Right lung (tissue), 10 donors: ENCODE results near the gene FBXL19. TPM values are rescaled to one million over a fixed set of nuclear protein-coding genes. Genes with fewer than 3 reads are reported as not detected.
"Not testable (repeated sequence)": the region's sequence is repeated elsewhere in the genome, so short reads cannot be mapped to it uniquely, and the experiment has no call there.

Experiments
- DNase-seq, 2 donors: peaks; one replicate each; pipeline ENCODE4 v3.0.0-alpha.2; 2013
- long read RNA-seq, 8 donors: transcript quantifications; one replicate each; lab custom pipeline, GENCODE V29; 2026
- polyA plus RNA-seq, 5 donors: library from polyadenylated mRNA; unstranded; fragments of 120-200 nt; gene quantifications; one replicate each; pipeline versions ENCODE4 v1.2.1 to v1.2.3, GENCODE V29; 2013; ENCODE audit warnings: inconsistent platforms in 1 of 5, low replicate concordance in 1 of 5; ENCODE audit not compliant: insufficient read length in 5 of 5, insufficient read depth in 1 of 5

The FBXL19 gene, protein sequence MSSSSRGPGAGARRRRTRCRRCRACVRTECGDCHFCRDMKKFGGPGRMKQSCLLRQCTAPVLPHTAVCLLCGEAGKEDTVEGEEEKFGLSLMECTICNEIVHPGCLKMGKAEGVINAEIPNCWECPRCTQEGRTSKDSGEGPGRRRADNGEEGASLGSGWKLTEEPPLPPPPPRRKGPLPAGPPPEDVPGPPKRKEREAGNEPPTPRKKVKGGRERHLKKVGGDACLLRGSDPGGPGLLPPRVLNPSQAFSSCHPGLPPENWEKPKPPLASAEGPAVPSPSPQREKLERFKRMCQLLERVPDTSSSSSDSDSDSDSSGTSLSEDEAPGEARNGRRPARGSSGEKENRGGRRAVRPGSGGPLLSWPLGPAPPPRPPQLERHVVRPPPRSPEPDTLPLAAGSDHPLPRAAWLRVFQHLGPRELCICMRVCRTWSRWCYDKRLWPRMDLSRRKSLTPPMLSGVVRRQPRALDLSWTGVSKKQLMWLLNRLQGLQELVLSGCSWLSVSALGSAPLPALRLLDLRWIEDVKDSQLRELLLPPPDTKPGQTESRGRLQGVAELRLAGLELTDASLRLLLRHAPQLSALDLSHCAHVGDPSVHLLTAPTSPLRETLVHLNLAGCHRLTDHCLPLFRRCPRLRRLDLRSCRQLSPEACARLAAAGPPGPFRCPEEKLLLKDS
- polyA plus RNA-seq, result 10 to 100 TPM; 13.9 to 29.4 (median 18.1) TPM
- long read RNA-seq, donor 1, result 0 reads
- long read RNA-seq, donor 2, result 0 reads
- long read RNA-seq, donor 3, result 0 reads
- long read RNA-seq, donor 4, partial matches to known transcripts, result 0 of 1 reads
- long read RNA-seq, donor 4, other reads (novel, unspliced or antisense), result 0 of 1 reads
- long read RNA-seq, donor 5, result 0 reads
- long read RNA-seq, donor 6, partial matches to known transcripts, result 0 of 1 reads
- long read RNA-seq, donor 6, other reads (novel, unspliced or antisense), result 0 of 1 reads
- long read RNA-seq, donor 7, result 0 reads
- long read RNA-seq, donor 8, partial matches to known transcripts, result 0 of 1 reads
- long read RNA-seq, donor 8, other reads (novel, unspliced or antisense), result 0 of 1 reads

- no peak for DNase-seq
Measured at GRCh38 chr16:30923554-30924075, at the start of gene FBXL19. Gene FBXL19, plus strand, starts transcription at chr16:30923572. Its CDS starts 2,183 bp downstream, at chr16:30925755.

DNA sequence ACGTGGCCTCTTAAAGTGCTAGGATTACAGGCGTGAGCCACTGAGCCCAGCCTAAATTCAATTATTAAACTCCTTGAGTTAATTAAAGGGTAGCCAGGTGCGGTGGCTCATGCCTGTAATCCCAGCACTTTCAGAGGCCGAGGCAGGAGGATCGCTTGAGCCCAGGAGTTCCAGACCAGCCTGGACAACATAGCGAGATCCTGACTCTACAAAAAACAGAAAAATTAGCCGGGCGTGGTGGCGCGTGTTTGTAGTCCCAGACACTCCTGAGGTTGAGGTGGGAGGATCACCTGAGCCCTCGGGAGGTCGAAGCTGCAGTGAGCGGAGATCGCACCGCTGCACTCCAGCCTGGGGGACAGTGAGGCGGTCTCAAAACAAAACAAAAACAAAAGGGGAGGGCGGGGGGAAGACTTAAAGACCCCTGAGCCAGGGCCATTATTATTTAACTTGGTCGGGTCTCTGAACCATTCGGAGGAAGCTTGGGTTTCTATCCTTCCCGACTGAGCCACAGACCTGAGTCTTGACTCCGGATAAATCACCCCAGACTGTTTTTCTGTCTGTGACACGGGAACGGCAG is 49.0 kb upstream of the FBXL19 start:
- no peak for DNase-seq

- peak; percentile 90 to 93 for DNase-seq
Measured at GRCh38 chr16:30874821-30875717, 48.3 kb upstream of the FBXL19 start.

DNA sequence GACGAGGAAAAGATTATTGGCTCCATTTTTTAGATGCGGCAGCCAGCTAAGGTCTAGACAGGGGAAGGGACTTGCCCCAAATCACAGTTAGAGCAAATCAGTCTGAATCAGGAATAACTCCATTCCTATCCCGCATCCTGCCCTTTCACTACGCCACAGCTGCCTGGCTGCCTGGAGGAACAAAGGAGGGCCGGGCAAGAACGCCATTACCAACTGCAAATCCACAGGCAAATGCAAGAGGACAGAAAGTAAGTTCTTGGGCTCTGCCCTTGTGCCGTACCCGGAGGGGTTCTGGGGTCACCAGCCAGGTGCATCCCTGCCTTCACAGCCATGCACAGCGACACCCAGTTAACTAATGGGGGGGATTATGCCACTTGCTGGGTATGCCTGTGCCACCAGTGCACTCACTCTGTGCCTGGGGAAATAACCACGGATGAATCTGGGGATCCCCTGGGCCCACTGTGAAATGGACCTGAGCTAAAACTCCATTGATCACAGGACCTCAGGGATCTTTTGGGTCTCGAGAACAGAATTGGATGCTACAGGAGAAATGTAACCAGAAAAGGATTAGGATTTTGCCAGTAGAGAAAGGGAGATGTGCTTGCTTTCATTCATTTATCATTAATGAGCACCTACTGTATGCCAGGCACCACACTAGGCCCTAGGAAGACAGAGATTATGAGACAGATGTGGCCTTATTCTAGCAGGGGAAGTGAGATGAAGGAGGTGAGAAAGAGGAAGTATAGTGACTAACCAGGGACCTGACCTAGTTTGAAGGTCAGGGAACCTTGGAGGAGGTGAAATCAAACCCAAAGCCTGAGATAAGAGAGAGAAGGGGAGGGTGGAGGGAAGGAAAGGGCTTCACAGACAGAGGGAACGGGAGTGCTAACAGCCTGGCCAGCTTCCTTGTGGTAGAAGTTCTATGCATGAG is 47.2 kb upstream of the FBXL19 start:
- DNase-seq, result no peak

DNA sequence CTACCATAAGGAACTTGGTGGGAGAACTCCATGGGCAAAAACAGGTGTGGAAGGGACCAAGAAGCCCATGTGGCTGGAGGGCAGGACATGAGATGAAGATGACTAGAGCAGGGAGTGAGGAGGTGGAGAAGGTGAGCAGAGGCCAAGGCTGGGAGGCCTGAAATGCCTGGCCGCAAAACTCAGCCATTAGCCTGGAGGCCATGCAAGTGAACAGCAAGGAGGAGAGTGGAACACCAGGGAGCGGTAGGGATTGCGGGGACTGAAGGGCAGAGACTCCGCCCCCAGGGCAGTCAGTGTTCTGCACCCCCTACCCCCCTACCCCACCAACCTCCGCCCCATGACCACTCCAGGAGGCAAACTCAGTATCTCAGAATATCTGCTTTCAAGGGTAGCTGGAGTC is 46.5 kb upstream of the FBXL19 start:
- DNase-seq, result no peak

DNA sequence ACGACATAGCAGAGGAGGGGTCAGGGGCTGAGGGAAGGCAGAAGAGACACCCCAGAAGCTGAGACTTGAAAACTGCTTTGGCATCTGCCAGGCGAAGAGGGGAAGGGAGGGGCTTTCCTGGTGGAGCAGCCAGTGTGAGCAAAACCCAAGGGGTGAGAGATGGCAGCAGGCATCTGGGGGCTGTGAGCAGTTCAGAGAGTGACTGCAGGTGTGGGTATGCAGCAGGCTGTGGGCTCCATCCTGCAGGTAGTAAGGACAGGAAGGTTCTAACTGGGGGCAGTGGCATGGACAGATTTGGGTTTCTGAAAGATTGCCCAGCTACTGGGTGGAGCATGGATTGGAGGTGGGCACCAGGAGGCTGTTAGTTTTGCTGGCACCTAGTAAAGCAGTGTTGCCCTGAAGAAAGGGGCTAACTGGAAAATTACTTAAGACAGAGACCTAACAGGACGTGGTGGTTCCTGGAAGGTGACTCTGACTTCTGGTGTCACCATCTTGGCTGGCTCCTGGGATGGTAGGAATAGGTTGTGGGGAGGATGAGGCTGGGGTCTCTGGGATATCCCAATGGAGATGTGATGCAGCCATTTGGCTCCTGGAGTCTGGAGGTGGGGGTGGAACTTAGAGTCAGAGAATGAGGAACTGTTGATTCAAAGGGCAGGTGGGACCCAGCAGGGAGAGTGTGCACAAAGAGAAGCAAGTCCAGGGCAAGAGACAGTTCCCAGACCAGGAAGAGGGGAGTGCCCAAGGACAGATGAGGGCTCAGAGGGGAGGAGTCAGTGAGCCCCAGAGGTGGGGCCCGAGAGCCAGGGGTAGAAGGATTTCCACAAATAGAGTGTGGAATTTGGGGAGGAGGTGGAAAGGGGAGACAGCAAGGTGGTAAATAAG is 40.7 kb upstream of the FBXL19 start:
- DNase-seq, result no peak

GRCh38 chr16:30884760-30885159 is 38.6 kb upstream of the FBXL19 start:
- DNase-seq, result no peak

- no peak for DNase-seq
Measured at GRCh38 chr16:30885196-30885595, 38.2 kb upstream of the FBXL19 start.

DNA sequence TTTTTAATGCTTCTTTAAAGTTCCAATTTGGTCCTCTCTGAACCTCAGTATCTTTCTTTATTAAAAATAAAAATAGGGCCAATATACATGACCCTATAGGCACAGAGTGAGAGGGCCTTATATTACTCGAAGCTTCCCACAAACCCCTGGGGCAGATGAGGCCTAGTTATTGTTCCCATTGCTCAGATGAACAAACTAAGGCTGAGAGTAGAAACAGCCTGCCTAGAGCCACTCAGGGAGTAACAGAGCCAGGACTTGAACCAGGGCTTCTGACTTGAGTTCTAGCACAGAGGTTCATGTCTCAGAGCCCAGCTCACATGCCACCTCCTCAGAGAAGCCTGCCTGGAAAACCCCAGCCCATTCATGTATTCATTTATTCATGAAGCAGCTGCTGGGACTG is 37.2 kb upstream of the FBXL19 start:
- DNase-seq, result no peak

DNA sequence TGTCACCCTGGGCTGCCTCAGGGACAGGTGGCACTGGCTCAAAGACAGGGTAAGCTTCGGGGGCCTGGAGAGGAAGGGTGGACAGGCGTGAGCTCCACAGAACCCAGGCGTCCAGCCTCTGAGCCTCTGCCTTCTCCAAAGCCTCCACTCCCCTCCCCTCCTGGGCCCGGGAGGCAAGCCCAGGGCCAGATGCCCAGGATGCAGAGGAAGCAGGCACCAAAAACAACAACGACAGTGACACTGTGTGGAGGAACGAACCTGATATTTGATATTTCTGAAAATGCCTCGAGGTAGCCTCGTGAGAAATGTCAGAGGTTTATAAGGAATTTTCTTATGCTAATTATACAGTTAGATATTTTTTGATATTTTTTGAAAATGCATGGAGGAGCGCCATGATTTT is 35.4 kb upstream of the FBXL19 start:
- no peak for DNase-seq

- no peak for DNase-seq
Measured at GRCh38 chr16:30888856-30889499, 34.4 kb upstream of the FBXL19 start.

GRCh38 chr16:30889721-30890120 is 33.7 kb upstream of the FBXL19 start:
- DNase-seq, result no peak

- not testable (repeated sequence) for DNase-seq
Measured at GRCh38 chr16:30891043-30891823, 32.1 kb upstream of the FBXL19 start.

GRCh38 chr16:30892670-30893416 is 30.5 kb upstream of the FBXL19 start:
- DNase-seq, result no peak

DNA sequence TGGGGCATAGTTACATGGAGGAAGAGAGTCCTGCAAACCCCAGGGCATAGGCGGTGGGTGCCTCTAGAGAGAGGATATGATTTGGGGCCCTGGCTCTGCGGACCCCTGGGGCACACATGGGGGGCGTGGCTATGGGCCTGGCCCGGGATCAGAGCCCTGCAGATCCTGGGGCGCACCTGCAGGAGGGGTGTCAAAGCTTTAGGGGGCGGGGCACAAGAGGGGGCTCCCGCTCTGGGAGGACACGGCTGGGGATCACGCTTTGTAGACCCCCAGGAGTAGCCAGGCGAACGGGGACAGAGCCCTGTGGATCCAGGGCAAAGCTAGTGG is 30.0 kb upstream of the FBXL19 start:
- no peak for DNase-seq

DNA sequence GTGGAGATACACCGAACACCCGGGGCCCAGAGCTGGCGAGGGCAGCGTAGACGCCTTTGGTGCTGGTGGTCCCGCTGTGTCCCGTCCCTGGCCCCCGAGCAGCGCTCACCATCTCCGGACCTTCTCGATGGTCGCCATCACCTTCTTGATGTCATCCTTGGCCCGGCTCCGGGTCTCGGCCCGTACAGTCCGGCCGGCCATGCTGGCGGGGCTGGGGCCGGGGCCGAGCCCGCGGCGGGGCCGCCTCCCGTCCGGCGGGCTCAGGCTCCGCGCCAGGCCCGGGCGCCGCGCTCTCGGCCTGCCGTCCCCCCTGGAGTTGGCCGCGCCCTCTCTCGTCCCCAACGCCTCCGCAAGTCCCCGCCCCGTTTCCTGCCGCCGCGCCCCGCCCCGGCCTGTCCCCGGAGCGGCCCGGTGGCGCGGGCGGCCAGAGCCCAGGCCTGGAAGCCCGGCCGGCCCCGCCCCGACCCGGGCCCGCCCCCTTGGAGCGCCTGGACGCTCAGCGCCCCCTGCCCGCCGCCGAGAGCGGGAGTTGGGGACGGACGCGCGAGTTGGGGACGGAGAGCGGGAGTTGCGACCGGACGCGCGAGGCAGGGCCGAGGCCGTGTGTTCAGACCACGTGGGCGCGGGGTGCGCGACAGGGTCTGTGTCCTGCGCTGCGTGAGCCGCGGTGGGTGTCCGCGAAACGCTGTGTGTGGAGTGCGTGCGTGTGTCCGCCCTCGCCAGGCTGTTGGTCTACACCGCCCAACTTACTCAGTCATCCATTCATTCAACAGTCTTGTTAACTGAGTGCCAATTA is 29.4 kb upstream of the FBXL19 start, which contains the start of gene BCL7C:
Gene BCL7C (minus strand): TSS at position 334 of the 796 bp plus-strand sequence. CDS start 133 bp downstream, at position 201.
- peak; percentile 92 for DNase-seq
